ENCODE results near the gene PKMYT1.

GRCh38 chr16:2964475-2965336 is 15.5 kb downstream of the PKMYT1 start:
- TF ChIP-seq CTCF (conservative IDR thresholded peaks at IDR 0.05 in 1 of 2, IDR thresholded peaks at IDR 0.05 in 1 of 2; ENCODE audit: extremely low read depth in 1 of 2, insufficient read depth in 1 of 2, low read depth in 1 of 2, low read length in 2 of 2) (no peak), EZH2 (IDR thresholded peaks at IDR 0.05; ENCODE audit: borderline replicate concordance, low read length) (no peak)

Measured in mammary epithelial cell (primary cell).